Uterus (tissue), 2 donors: ENCODE data around the gene KIAA0513.

ENCODE experiments used
- CTCF ChIP-seq, 4 experiments: fragments of 200-600 bp in 2 of 4; fragments of 450-650 bp in 2 of 4; sonication (generic) in 2 of 4; IDR thresholded peaks; one replicate each; pipeline ENCODE4 v1.5.1; 2016 to 2019; ENCODE audit warnings: antibody characterized with exemption in 4 of 4, mild to moderate bottlenecking in 2 of 4, moderate library complexity in 1 of 4
- POLR2A ChIP-seq, 2 donors: fragments of 450-650 bp; IDR thresholded peaks; one replicate each; pipeline ENCODE4 v1.6.1; 2016; ENCODE audit warnings: antibody characterized with exemption in 2 of 2, mild to moderate bottlenecking in 1 of 2, moderate library complexity in 1 of 2

- TF ChIP-seq CTCF (IDR thresholded peaks at IDR 0.05) (no peak), POLR2A (IDR thresholded peaks at IDR 0.05) (no peak)
Observed at GRCh38 chr16:85140455-85141012, 112.9 kb downstream of the KIAA0513 start.
